Suprapubic skin (tissue), 3 donors: Measurements from ENCODE around the gene EGFR.

Experiments
- CTCF ChIP-seq, 2 donors: fragments of 200-600 bp in 1 of 2; fragments of 450-650 bp in 1 of 2; sonication (generic) in 1 of 2; IDR thresholded peaks; one replicate each; pipeline ENCODE4 v1.5.1; 2016 to 2019; ENCODE audit warnings: antibody characterized with exemption in 2 of 2, mild to moderate bottlenecking in 1 of 2, moderate library complexity in 1 of 2
- POLR2AphosphoS5 ChIP-seq, 3 donors: sonication (generic); formaldehyde crosslinking; IDR thresholded peaks; one replicate each; pipeline ENCODE4 v1.6.1; 2017; ENCODE audit warnings: antibody characterized with exemption in 3 of 3

- no peak for TF ChIP-seq POLR2AphosphoS5 (IDR thresholded peaks at IDR 0.05)
- TF ChIP-seq CTCF (IDR thresholded peaks at IDR 0.05), result no peak
Observed at GRCh38 chr7:55092186-55092974, 73.6 kb downstream of the EGFR start.
